ENCODE measurements around the gene OXGR1.
"Not testable (repeated sequence)": the region's sequence is repeated elsewhere in the genome, so short reads cannot be mapped to it uniquely, and the experiment has no call there.

Gene OXGR1

GRCh38 chr13:96994017-96994857, at the start of gene OXGR1:
OXGR1 (minus strand) TSS chr13:96994476; CDS start chr13:96987759, 6,717 bp downstream.
- no peak for DNase-seq (ENCODE audit: low read depth, low spot score)

DNA sequence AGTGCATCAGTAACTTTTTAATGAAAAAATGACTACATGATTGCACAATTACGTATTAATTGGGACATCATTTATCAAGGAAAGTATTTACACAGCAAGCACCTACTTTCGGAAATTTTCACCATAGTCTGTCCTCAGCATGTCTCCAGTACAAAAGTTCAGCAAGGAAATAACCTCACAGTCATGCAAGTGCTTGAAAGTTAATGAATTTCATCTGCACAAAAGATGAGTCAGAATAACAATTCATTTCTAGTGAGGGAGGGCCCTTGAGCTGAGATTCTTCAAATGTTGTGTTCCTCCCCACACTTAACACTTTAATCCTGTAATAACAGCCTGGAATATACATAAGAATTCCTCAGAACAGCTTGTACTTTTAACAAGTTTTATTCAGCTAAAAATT, 49.0 kb upstream of the OXGR1 start:
- DNase-seq (ENCODE audit: low read depth, low spot score) = no peak

DNA sequence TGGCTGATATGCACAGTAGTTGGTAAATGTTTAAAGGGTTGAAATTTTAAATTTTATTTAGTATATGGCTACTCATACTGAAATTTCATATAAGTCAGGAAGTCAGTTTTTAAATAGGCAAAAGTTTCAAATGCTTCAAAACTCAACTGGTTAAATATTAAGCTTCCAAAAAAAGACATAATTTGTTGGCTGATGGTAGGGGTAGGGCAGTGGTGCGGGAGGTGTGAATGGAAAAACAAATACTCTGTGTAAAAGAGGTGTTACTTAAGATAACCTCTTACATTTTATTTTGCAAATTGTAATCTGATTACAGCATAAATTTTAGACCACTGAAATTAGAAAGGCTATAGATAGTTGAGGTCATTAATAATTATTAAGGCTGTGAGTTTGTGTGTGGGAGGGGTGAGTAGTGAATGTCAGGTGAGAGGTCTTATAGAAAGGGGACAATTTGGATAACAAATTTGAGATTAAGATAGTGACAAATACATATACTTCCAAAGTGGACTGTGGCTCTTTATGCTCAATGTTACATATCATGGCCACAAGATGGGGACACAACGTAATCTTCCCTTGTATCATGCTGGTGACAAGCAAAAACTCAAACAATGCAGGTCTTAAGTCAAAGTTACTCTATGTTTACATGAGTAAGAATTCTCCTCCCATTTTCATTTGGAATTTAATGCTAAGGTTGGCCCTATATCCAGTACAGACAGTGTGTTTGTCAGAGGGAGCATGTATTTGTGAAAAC, 36.6 kb upstream of the OXGR1 start:
- DNase-seq (ENCODE audit: low read depth, low spot score) = no peak

GRCh38 chr13:97028441-97029299, 34.4 kb upstream of the OXGR1 start:
- no peak for DNase-seq (ENCODE audit: low read depth, low spot score)

DNA sequence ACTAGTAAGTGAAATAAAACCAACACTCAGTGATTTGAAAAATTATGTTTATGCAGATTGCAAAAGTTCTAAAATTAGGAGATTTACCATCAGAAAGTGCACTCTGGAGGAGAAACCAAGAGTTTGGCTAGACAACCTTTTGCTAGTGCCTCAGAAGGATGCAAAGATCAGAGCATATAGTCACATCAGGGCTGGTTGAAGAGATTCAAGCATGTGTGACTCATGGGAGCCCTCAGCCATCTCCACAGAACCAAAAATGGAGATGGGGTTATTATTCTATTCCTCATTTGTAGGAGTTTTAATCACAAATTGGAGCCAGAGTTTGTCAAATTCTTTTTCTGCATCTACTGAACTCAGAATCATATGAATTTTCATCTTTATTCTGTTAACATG, 32.9 kb upstream of the OXGR1 start:
- DNase-seq (ENCODE audit: low read depth, low spot score) = no peak

DNA sequence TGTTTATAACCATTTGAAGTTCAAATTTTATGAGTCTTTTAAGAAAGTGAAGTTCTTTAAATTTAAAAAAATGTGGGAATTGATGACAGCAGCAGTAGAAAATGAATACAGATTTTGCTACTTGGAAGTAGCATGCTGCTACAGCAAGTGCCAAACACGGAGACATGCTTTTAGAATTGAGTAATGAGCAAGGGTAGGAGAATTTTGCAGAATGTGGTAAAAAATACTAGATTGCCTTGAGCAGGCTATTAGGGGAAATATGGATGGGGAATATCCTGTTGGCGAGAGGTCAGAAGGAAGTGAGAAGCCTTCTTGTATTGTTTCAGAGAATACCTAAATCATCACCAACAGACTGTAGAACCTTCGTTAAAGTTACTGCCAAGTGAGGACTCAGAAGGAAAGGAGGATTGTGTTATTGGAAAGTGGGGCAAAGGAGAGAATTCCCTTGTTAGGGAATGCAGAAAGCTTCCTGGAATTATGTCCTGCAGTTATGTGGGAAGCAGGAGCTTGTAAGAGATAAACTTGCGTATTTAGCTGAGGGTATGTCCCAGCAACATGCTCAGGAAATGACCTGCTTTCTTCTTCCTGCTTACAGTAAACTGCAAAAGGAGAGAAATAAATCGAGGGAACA, 32.4 kb upstream of the OXGR1 start:
- DNase-seq (ENCODE audit: low read depth, low spot score) = no peak

GRCh38 chr13:97023812-97024211, 29.5 kb upstream of the OXGR1 start:
- DNase-seq (ENCODE audit: low read depth, low spot score) = not testable (repeated sequence)

DNA sequence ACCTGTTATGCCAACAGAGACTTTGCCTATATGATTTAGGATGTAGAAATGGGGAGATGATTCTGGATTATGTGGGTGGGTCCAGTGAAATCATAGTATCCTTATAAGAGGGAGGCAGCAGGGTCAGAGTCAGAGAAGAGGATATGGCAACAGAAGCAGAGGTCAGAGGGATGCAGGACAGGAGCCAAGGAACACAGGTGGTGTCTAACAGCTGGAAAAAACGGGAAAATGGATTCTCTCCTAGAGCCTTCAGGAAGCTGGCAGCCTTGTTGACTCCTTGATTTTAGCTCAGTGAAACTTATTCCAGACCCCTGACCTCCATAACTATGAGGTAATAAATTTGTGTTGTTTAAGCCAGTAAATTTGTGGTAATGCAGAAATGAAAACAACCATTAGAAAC, 28.8 kb upstream of the OXGR1 start:
- DNase-seq (ENCODE audit: low read depth, low spot score) = no peak

DNA sequence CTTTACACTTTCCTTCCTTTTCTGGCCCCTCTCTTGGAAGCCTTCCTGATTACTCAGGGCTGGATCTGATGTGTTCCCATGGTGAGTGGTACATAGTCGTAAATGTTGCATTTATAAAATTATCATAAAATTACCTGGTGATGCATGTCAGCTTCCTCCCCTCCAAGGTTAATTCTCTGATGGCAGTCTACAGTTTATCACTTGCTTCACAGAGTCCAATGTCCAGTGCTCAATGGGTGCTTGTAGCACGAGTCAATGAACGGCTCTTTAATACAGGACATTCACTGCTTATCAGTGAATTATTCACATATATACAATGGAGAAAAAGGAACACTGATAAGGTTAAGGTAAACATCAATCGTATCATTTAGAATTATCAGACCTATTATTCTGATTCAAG, 27.0 kb upstream of the OXGR1 start:
- no peak for DNase-seq (ENCODE audit: low read depth, low spot score)

DNA sequence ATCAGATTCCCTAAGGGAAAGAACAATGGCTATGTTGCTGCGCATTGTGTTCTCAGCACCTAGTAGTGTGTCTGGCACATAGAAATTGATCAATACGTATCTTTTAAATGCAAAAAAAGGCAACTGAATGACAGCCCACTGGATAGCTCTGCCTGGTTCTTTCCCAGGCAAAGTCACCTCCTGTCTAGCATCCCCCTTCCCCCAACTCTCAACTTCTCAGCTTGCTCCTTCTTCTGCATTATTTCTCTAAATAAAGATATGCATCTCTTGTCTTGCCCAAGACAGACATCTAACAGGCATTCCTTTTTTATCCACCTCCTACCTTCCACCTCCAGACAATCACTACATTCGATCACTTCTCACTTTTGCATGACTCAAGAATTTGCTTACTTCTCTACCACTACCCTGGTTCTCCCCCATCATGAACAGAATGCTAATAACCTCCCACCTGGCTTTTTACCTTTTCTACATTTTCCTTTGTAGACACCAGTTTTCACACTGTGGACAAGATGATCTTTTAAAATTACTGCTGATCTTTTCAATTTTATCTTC, 26.5 kb upstream of the OXGR1 start:
- no peak for DNase-seq (ENCODE audit: low read depth, low spot score)

DNA sequence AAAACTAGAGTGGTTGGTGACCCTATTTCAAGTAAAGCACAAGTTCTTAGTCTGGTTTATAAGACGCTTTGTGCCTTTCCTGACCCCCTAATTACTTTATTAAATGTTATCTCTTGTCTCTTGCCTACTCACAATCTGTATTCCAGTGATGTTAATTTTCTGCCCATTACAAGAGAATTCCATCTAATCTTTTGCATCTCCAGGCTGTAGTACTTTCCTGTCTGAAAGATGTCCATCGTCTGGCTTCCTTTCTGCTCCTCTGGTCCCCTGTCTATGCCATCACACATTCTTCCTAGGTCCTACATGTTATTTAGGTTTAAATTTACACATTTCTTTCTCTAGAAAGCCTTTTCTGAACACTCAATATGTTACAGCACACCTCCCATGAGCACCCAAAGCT, 25.9 kb upstream of the OXGR1 start:
- DNase-seq (ENCODE audit: low read depth, low spot score) = no peak

GRCh38 chr13:97019236-97019635, 25.0 kb upstream of the OXGR1 start:
- DNase-seq (ENCODE audit: low read depth, low spot score) = no peak

- DNase-seq (ENCODE audit: low read depth, low spot score) = no peak
Measured at GRCh38 chr13:97018029-97018819, 23.9 kb upstream of the OXGR1 start.

DNA sequence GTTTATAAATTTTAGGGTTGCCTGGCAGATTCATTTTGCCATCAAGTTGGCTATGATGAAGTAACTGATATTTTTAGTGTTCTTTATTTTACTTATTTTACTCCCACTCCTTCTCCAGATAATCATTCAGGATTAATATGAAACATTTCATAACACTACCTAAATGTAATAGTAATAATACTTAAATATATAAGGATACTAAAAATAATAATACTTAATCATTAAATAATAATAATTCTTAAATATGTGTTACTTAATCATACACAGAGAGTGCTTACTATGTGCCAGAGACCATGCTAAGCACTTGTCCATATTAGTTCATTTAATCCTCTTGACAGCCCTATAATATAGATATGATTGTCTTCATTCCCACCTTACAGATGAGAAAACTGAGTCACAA, 23.0 kb upstream of the OXGR1 start:
- DNase-seq (ENCODE audit: low read depth, low spot score) = no peak

DNA sequence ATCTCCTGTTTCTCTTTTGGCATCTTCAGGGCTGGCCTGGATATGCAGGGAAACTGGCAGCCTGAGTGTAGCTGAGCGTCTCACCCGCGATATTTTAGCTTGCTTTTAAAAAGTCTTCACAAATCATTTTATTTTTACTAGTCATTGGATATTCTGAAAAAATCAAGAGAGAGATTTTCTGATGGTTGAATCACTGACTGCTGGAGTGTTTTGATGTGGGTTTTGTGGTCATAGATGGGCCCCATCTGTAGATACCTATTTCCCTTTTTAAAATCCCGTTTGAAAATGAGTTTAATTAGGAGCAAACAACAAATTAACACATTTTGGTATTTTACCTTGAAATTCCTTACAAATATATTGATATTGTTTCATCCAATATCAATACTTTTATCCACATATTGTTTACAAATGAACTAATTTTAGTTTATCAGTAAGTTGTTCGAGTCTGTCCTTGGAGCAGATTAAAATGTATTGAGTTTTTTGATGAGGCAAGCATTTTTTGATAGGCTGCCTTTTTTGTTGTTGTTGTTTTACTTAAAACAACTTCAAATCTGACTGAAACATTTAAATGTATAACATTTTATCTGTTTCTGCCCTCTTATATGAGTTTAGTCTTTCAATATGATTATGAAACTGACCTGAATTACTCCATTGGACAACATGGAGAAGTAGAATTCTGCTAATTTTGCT, 21.5 kb upstream of the OXGR1 start:
- no peak for DNase-seq (ENCODE audit: low read depth, low spot score)

- no peak for DNase-seq (ENCODE audit: low read depth, low spot score)
Measured at GRCh38 chr13:97012251-97013048, 18.2 kb upstream of the OXGR1 start.

GRCh38 chr13:97011446-97012131, 17.3 kb upstream of the OXGR1 start:
- no peak for DNase-seq (ENCODE audit: low read depth, low spot score)

DNA sequence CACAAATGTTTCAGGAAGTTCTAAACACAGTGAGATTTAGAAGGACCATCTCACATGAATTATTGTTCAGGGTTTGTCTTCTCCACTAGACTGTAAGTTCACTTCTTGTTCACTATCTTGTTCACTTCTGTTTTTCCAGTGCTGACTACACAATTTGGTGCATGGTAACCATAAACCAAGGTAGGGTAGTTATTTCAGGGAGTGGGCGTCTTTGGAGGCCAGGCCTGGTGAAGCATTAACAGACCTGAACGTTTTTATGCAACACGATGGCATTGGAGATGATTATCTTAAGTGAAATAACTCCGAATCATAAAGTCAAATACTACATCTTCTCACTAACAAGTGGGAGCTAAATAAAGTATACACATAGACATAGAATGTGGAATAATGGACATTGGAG, 14.4 kb upstream of the OXGR1 start:
- DNase-seq (ENCODE audit: low read depth, low spot score) = no peak

Data from iPS DF 19.7 (cell line).